CD14-positive monocyte (primary cell): Measurements from ENCODE around the gene PDE4D. TPM values are rescaled to one million over a fixed set of nuclear protein-coding genes. Genes with fewer than 3 reads are reported as not detected.

Experiments used
- DNase-seq, 3 donors: peaks; one replicate each; pipeline ENCODE4 v3.0.0-alpha.2; 2011 to 2022
- H2AFZ ChIP-seq: 2 replicates; pipeline ENCODE4 v1.6.0; 2012; ENCODE audit warnings: mild to moderate bottlenecking, low read depth, low read length, inconsistent platforms; ENCODE audit not compliant: insufficient read depth, poor library complexity, severe bottlenecking
- H3K27ac ChIP-seq, 2 donors: 1 replicate in 1 of 2; 2 replicates in 1 of 2; pipeline ENCODE4 v1.5.1; 2012 to 2013; ENCODE audit warnings: low read length in 2 of 2, control low read depth in 1 of 2, inconsistent platforms in 1 of 2, low read depth in 1 of 2, mild to moderate bottlenecking in 1 of 2
- H3K27me3 ChIP-seq, 2 donors: one replicate each; pipeline versions ENCODE4 v1.6.0 to v1.6.1; 2011 to 2013; ENCODE audit warnings: low read length in 2 of 2; ENCODE audit not compliant: control insufficient read depth in 2 of 2, insufficient read depth in 2 of 2
- H3K36me3 ChIP-seq, 2 donors: replicated peaks in 1 of 2; 1 replicate in 1 of 2; 2 replicates in 1 of 2; pipeline versions ENCODE4 v1.5.1 to v1.6.1; 2012 to 2013; ENCODE audit warnings: low read length in 2 of 2, control low read depth in 1 of 2, inconsistent platforms in 1 of 2, mild to moderate bottlenecking in 1 of 2; ENCODE audit not compliant: insufficient read depth in 2 of 2, control insufficient read depth in 1 of 2
- H3K4me1 ChIP-seq, 2 donors: 1 replicate in 1 of 2; 2 replicates in 1 of 2; pipeline versions ENCODE4 v1.5.1 to v1.6.1; 2012 to 2013; ENCODE audit warnings: low read length in 2 of 2, control low read depth in 1 of 2, inconsistent platforms in 1 of 2, mild to moderate bottlenecking in 1 of 2, moderate library complexity in 1 of 2; ENCODE audit not compliant: insufficient read depth in 2 of 2, control insufficient read depth in 1 of 2
- H3K4me2 ChIP-seq: replicated peaks from 2 replicates; pipeline ENCODE3; 2012; ENCODE audit warnings: low read length, moderate library complexity, mild to moderate bottlenecking; ENCODE audit not compliant: poor library complexity, severe bottlenecking; ENCODE audit errors: extremely low read depth
- H3K4me3 ChIP-seq, 3 experiments: fragments of 200-600 bp in 1 of 3; sonication (generic) in 1 of 3; replicated peaks in 1 of 3; 1 replicate in 2 of 3; 2 replicates in 1 of 3; pipeline ENCODE4 v1.5.1; 2011 to 2013; ENCODE audit warnings: low read length in 3 of 3, mild to moderate bottlenecking in 3 of 3, control low read depth in 2 of 3, low read depth in 2 of 3, inconsistent platforms in 1 of 3, moderate library complexity in 1 of 3
- H3K79me2 ChIP-seq: 2 replicates; pipeline ENCODE4 v1.6.0; 2012; ENCODE audit warnings: mild to moderate bottlenecking, control low read depth, inconsistent platforms, low read length, moderate library complexity; ENCODE audit not compliant: insufficient read depth
- H3K9ac ChIP-seq: 2 replicates; pipeline ENCODE4 v1.6.0; 2017; ENCODE audit warnings: low read length, mild to moderate bottlenecking; ENCODE audit not compliant: insufficient read depth, poor library complexity, severe bottlenecking
- H3K9me3 ChIP-seq, 2 donors: replicated peaks in 1 of 2; 1 replicate in 1 of 2; 2 replicates in 1 of 2; pipeline versions ENCODE4 v1.5.1 to v1.6.1; 2012 to 2013; ENCODE audit warnings: low read length in 2 of 2, control low read depth in 1 of 2; ENCODE audit not compliant: control insufficient read depth in 1 of 2, insufficient read depth in 1 of 2
- H4K20me1 ChIP-seq: 2 replicates; pipeline ENCODE4 v1.6.0; 2012; ENCODE audit warnings: mild to moderate bottlenecking, low read length, control low read depth, moderate library complexity; ENCODE audit not compliant: insufficient read depth
- H3K27ac Mint-ChIP-seq, 7 donors: one replicate each; pipeline ENCODE4 v1.8.0; 2020; ENCODE audit warnings: mild to moderate bottlenecking in 7 of 7, mixed read lengths in 7 of 7, moderate library complexity in 6 of 7, inconsistent platforms in 2 of 7
- H3K27me3 Mint-ChIP-seq, 3 donors: one replicate each; pipeline ENCODE4 v1.8.0; 2021 to 2022; ENCODE audit warnings: low read depth in 3 of 3, mild to moderate bottlenecking in 3 of 3, mixed read lengths in 3 of 3, moderate library complexity in 3 of 3, inconsistent platforms in 1 of 3
- H3K36me3 Mint-ChIP-seq, 2 donors: one replicate each; pipeline ENCODE4 v1.8.0; 2020; ENCODE audit warnings: mixed read lengths in 2 of 2, inconsistent platforms in 1 of 2, mild to moderate bottlenecking in 1 of 2
- H3K4me1 Mint-ChIP-seq: one replicate; pipeline ENCODE4 v1.8.0; 2020; ENCODE audit warnings: mild to moderate bottlenecking, mixed read lengths
- H3K4me3 Mint-ChIP-seq, 2 donors: one replicate each; pipeline ENCODE4 v1.8.0; 2020; ENCODE audit warnings: mild to moderate bottlenecking in 2 of 2, mixed read lengths in 2 of 2, moderate library complexity in 1 of 2
- H3K9me3 Mint-ChIP-seq, 7 donors: one replicate each; pipeline ENCODE4 v1.8.0; 2020 to 2022; ENCODE audit warnings: mixed read lengths in 7 of 7, mild to moderate bottlenecking in 6 of 7, moderate library complexity in 6 of 7, inconsistent platforms in 2 of 7
- WGBS: methylation state at CpG from one replicate; pipeline ENCODE4 v1.1.5; 2013; ENCODE audit warnings: missing lambda C conversion rate; ENCODE audit not compliant: insufficient coverage; 5-methylcytosine and 5-hydroxymethylcytosine counted together
- intact Hi-C, 2 donors: fragments of 100-400 bp; cut with micrococcal nuclease; formaldehyde crosslinking; loops; one replicate each; pipeline versions ENCODE4 v1.15.0 to v1.15.1; 2023
- polyA plus RNA-seq, 3 donors: library from polyadenylated mRNA; depleted of rRNA in 1 of 3; unstranded in 2 of 3; stranded (reverse) in 1 of 3; fragments of 300-500 nt in 2 of 3; fragments of >200 nt in 1 of 3; fragmentation: Illumina TruSeq in 2 of 3; gene quantifications; 1 replicate in 2 of 3; 2 replicates in 1 of 3; pipeline ENCODE4 v1.2.3, GENCODE V29; 2012 to 2021
- TF ChIP-seq, protein P1 (sequence below): fragments of 200-600 bp; IDR thresholded peaks from one replicate; pipeline ENCODE4 v1.8.0; 2022; ENCODE audit warnings: antibody characterized with exemption, mild to moderate bottlenecking

Gene PDE4D
- polyA plus RNA-seq, 3 donors: 1.9 to 3.4 (median 2.8) TPM

DNA sequence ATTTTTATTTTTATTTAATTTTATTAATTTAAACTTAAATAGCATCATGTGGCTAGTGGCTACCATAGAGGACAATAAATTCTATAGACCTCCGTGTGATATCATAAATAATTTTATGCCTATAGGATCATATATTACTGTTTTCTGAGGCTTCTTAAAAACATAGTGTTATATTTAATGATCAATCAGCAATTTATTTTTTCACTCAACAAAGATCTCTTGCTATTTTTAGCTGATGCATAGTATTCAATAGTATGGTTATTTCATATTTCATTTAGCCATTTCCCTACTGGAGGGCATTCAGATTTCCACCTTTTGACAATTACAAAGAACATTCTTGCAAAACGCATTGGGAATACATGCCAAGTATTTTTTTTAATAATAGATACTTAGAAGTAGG, 114.1 kb downstream of the PDE4D start:
- no peak overlapping the region for H3K27ac Mint-ChIP-seq
- H3K4me1 Mint-ChIP-seq: no peaks in the 10 kb centered on the region
- H3K4me2 ChIP-seq: no peak overlapping the region
- no peak overlapping the region for H2AFZ ChIP-seq
- WGBS: no CpG with 5 or more reads among the region's 2 CpGs
- TF ChIP-seq, protein P1, sequence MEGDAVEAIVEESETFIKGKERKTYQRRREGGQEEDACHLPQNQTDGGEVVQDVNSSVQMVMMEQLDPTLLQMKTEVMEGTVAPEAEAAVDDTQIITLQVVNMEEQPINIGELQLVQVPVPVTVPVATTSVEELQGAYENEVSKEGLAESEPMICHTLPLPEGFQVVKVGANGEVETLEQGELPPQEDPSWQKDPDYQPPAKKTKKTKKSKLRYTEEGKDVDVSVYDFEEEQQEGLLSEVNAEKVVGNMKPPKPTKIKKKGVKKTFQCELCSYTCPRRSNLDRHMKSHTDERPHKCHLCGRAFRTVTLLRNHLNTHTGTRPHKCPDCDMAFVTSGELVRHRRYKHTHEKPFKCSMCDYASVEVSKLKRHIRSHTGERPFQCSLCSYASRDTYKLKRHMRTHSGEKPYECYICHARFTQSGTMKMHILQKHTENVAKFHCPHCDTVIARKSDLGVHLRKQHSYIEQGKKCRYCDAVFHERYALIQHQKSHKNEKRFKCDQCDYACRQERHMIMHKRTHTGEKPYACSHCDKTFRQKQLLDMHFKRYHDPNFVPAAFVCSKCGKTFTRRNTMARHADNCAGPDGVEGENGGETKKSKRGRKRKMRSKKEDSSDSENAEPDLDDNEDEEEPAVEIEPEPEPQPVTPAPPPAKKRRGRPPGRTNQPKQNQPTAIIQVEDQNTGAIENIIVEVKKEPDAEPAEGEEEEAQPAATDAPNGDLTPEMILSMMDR: no peak
- H3K27me3 ChIP-seq: no peaks in the 10 kb centered on the region
- no peaks in the 10 kb centered on the region for H3K9me3 ChIP-seq
- no peaks in the 10 kb centered on the region for H3K27me3 Mint-ChIP-seq
- no peaks in the 10 kb centered on the region for H4K20me1 ChIP-seq
- no peak overlapping the region for H3K4me3 ChIP-seq
- H3K9me3 Mint-ChIP-seq: no peaks in the 10 kb centered on the region
- no peaks in the 10 kb centered on the region for H3K4me1 ChIP-seq
- H3K79me2 ChIP-seq: no peaks in the 10 kb centered on the region
- H3K4me3 Mint-ChIP-seq: no peak overlapping the region
- no peak for DNase-seq
- no peaks in the 10 kb centered on the region for H3K36me3 ChIP-seq
- intact Hi-C loops: no loop called here
- no peak overlapping the region for H3K9ac ChIP-seq
- peaks cover 3% of the 10 kb centered on the region in 2 donors for H3K36me3 Mint-ChIP-seq
- no peak overlapping the region for H3K27ac ChIP-seq

DNA sequence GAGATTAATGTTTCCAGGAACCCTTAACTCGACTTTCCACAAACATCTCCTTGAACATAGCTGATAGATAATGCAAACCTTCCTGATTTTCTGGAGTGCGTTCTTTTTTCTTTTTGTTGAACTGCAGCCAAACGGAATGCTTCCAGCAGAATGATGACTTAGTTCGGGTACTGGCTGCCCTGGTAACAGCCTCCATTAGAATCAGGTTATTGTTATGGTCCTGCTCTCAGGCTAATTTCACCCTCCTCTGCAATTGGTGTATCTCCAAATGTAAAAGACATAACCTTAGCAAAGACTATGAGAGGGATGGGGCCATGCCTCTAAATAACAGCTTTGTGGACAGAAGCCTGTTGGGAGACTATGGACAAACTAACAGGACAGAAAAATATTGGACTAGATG, 116.5 kb downstream of the PDE4D start:
- Histone ChIP-seq H3K27ac (no peak overlapping the region), H3K9me3 (no peaks in the 10 kb centered on the region), H3K4me3 (no peak overlapping the region), H3K4me2 (no peak overlapping the region), H2AFZ (no peak overlapping the region), H3K27me3 (no peaks in the 10 kb centered on the region), H3K36me3 (no peaks in the 10 kb centered on the region), H4K20me1 (no peaks in the 10 kb centered on the region), H3K79me2 (no peaks in the 10 kb centered on the region), H3K4me1 (no peaks in the 10 kb centered on the region), H3K9ac (no peak overlapping the region)
- Mint-ChIP-seq H3K9me3 (no peaks in the 10 kb centered on the region), H3K36me3 (peaks cover 3% of the 10 kb centered on the region in 2 donors), H3K4me3 (no peak overlapping the region), H3K27me3 (no peaks in the 10 kb centered on the region), H3K4me1 (no peaks in the 10 kb centered on the region), H3K27ac (no peak overlapping the region)
- 75% methylated on average over 1 of the region's 4 CpGs for WGBS
- TF ChIP-seq, protein P1: no peak
- no peak for DNase-seq
- intact Hi-C loops: no loop called here
